H1 (cell line): Measurements from ENCODE around the gene CEACAM20. TPM values are rescaled to one million over a fixed set of nuclear protein-coding genes. Genes with fewer than 3 reads are reported as not detected.

ENCODE experiments used
- CTCF ChIA-PET: fragments of 300-600 bp; sonication (Branson Sonifier 250); formaldehyde crosslinking; loops from one replicate; lab custom pipeline; 2021; ENCODE audit not compliant: partially characterized antibody; lab: Charles Lee
- POLR2A ChIA-PET: fragments of 300-600 bp; sonication (Branson Sonifier 250); formaldehyde crosslinking; loops from one replicate; lab custom pipeline; 2021; ENCODE audit warnings: inconsistent platforms; ENCODE audit not compliant: partially characterized antibody; lab: Charles Lee
- DNase-seq, 2 experiments: peaks; one replicate each; pipeline versions ENCODE4 v3.0.0 to v3.0.0-alpha.2; 2010 to 2022; ENCODE audit warnings: low spot score in 2 of 2, low read depth in 1 of 2, mixed read lengths in 1 of 2
- FAIRE-seq: peaks from 2 replicates; lab custom pipeline; 2011; peaks lifted over from hg19 to GRCh38; lab: Jason Lieb, UNC
- H2AFZ ChIP-seq: 2 replicates; pipeline ENCODE4 v1.8.1; 2012; ENCODE audit warnings: low read length, inconsistent platforms
- H2AK5ac ChIP-seq: 2 replicates; pipeline ENCODE4 v1.6.1; 2013; ENCODE audit warnings: low read depth, low read length
- H2BK120ac ChIP-seq: replicated peaks from 2 replicates; pipeline ENCODE3; 2013; ENCODE audit warnings: low read depth, low read length, inconsistent platforms
- H2BK12ac ChIP-seq: 2 replicates; pipeline ENCODE4 v1.6.1; 2013; ENCODE audit warnings: low read depth, low read length
- H2BK15ac ChIP-seq: 2 replicates; pipeline ENCODE4 v1.6.1; 2013; ENCODE audit warnings: low read length
- H2BK20ac ChIP-seq: 2 replicates; pipeline ENCODE4 v1.6.1; 2013; ENCODE audit warnings: low read length
- H2BK5ac ChIP-seq: 2 replicates; pipeline ENCODE4 v1.6.1; 2013; ENCODE audit warnings: low read depth, low read length
- H3K14ac ChIP-seq: 2 replicates; pipeline ENCODE4 v1.6.1; 2013; ENCODE audit warnings: inconsistent platforms; ENCODE audit not compliant: insufficient read length
- H3K18ac ChIP-seq: 2 replicates; pipeline ENCODE4 v1.6.1; 2013; ENCODE audit warnings: low read length; ENCODE audit errors: extremely low read depth
- H3K23ac ChIP-seq: 2 replicates; pipeline ENCODE4 v1.6.1; 2013; ENCODE audit warnings: inconsistent platforms; ENCODE audit not compliant: insufficient read length
- H3K23me2 ChIP-seq: 2 replicates; pipeline ENCODE4 v1.6.1; 2013; ENCODE audit warnings: low read depth, low read length
- H3K27ac ChIP-seq: 2 replicates; pipeline ENCODE4 v1.6.1; 2011; ENCODE audit warnings: low read depth, low read length, inconsistent platforms
- H3K27me3 ChIP-seq, 4 experiments: replicated peaks in 1 of 4; 1 replicate in 1 of 4; 2 replicates in 3 of 4; pipeline versions ENCODE4 v1.6.1 to v1.8.1; 2011 to 2013; ENCODE audit warnings: low read length in 3 of 4, mild to moderate bottlenecking in 3 of 4, inconsistent platforms in 2 of 4, mixed read lengths in 2 of 4, moderate library complexity in 1 of 4; ENCODE audit not compliant: control insufficient read depth in 3 of 4, insufficient read depth in 3 of 4; ENCODE audit errors: extremely low read depth in 1 of 4
- H3K36me3 ChIP-seq, 4 experiments: 2 replicates each; pipeline versions ENCODE4 v1.6.1 to v1.8.1; 2011 to 2013; ENCODE audit warnings: mild to moderate bottlenecking in 4 of 4, low read length in 3 of 4, moderate library complexity in 2 of 4, control low read depth in 1 of 4, inconsistent platforms in 1 of 4; ENCODE audit not compliant: insufficient read depth in 4 of 4, control insufficient read depth in 2 of 4
- H3K4ac ChIP-seq: replicated peaks from 2 replicates; pipeline ENCODE3; 2013; ENCODE audit warnings: low read length, low read depth, mixed read lengths, inconsistent platforms; ENCODE audit not compliant: insufficient read length
- H3K4me1 ChIP-seq, 4 experiments: replicated peaks in 1 of 4; 1 replicate in 1 of 4; 2 replicates in 3 of 4; pipeline versions ENCODE4 v1.6.1 to v1.8.1; 2011 to 2013; ENCODE audit warnings: low read length in 3 of 4, inconsistent platforms in 2 of 4, mixed read lengths in 1 of 4; ENCODE audit not compliant: insufficient read depth in 4 of 4, control insufficient read depth in 3 of 4
- H3K4me2 ChIP-seq, 2 experiments: 2 replicates each; pipeline versions ENCODE4 v1.6.1 to v1.8.1; 2011 to 2013; ENCODE audit warnings: low read depth in 2 of 2, low read length in 2 of 2, control low read depth in 1 of 2, inconsistent platforms in 1 of 2, mild to moderate bottlenecking in 1 of 2; ENCODE audit not compliant: insufficient read depth in 1 of 2
- H3K4me3 ChIP-seq, 4 experiments: fragments of 200-600, 300-600 bp in 1 of 4; sonication (generic), shearing (Covaris generic), sonication (Bioruptor Twin) in 1 of 4; 2 replicates each; pipeline versions ENCODE4 v1.5.1 to v1.8.1; 2011 to 2016; ENCODE audit warnings: low read length in 4 of 4, low read depth in 3 of 4, control low read depth in 2 of 4, inconsistent platforms in 2 of 4, mild to moderate bottlenecking in 2 of 4, mixed read lengths in 1 of 4, moderate library complexity in 1 of 4; ENCODE audit not compliant: insufficient read depth in 2 of 4; ENCODE audit errors: extremely low read depth in 1 of 4
- H3K56ac ChIP-seq: replicated peaks from 2 replicates; pipeline ENCODE3; 2013; ENCODE audit warnings: low read depth, mild to moderate bottlenecking, mixed read lengths, low read length, inconsistent platforms; ENCODE audit not compliant: insufficient read length
- H3K79me1 ChIP-seq: 2 replicates; pipeline ENCODE4 v1.6.1; 2013; ENCODE audit warnings: low read depth, low read length, control low read depth
- H3K79me2 ChIP-seq, 2 experiments: 2 replicates each; pipeline versions ENCODE4 v1.6.1 to v1.8.1; 2012 to 2013; ENCODE audit warnings: low read length in 2 of 2, mild to moderate bottlenecking in 2 of 2, inconsistent platforms in 1 of 2; ENCODE audit not compliant: insufficient read depth in 2 of 2, control insufficient read depth in 1 of 2
- H3K9ac ChIP-seq, 4 experiments: replicated peaks in 1 of 4; 1 replicate in 1 of 4; 2 replicates in 3 of 4; pipeline versions ENCODE4 v1.6.1 to v1.8.1; 2011 to 2013; ENCODE audit warnings: low read depth in 3 of 4, low read length in 3 of 4, control low read depth in 2 of 4, mild to moderate bottlenecking in 2 of 4, moderate library complexity in 2 of 4, inconsistent platforms in 1 of 4; ENCODE audit errors: extremely low read depth in 1 of 4
- H3K9me3 ChIP-seq, 2 experiments: 2 replicates each; pipeline versions ENCODE4 v1.6.1 to v1.8.1; 2012 to 2013; ENCODE audit warnings: mild to moderate bottlenecking in 2 of 2, moderate library complexity in 2 of 2, control low read depth in 1 of 2, inconsistent platforms in 1 of 2, low read depth in 1 of 2, low read length in 1 of 2, mixed read lengths in 1 of 2; ENCODE audit not compliant: insufficient read depth in 2 of 2
- H4K20me1 ChIP-seq, 2 experiments: replicated peaks in 1 of 2; 2 replicates each; pipeline versions ENCODE3 to v1.8.1; 2011 to 2013; ENCODE audit warnings: inconsistent platforms in 2 of 2, low read length in 2 of 2, mild to moderate bottlenecking in 1 of 2; ENCODE audit not compliant: insufficient read depth in 2 of 2, control insufficient read depth in 1 of 2
- H4K5ac ChIP-seq: 2 replicates; pipeline ENCODE4 v1.6.1; 2013; ENCODE audit warnings: low read length, low read depth, mixed read lengths, inconsistent platforms; ENCODE audit not compliant: insufficient read length
- H4K8ac ChIP-seq: 2 replicates; pipeline ENCODE4 v1.8.0; 2013; ENCODE audit warnings: mild to moderate bottlenecking, moderate library complexity, low read length, inconsistent platforms; ENCODE audit not compliant: insufficient read depth; ENCODE audit errors: extremely low read depth
- H4K91ac ChIP-seq: replicated peaks from 2 replicates; pipeline ENCODE3; 2013; ENCODE audit warnings: low read length, mixed read lengths, inconsistent platforms; ENCODE audit not compliant: insufficient read length
- ATF3 ChIP-seq: IDR thresholded peaks from 2 replicates; pipeline ENCODE4 v1.6.1; 2011; ENCODE audit warnings: low read depth, mild to moderate bottlenecking, low read length; ENCODE audit not compliant: insufficient read depth
- FOSL1 ChIP-seq: IDR thresholded peaks from 2 replicates; pipeline ENCODE4 v1.6.1; 2011; ENCODE audit warnings: mild to moderate bottlenecking, low read depth, low read length, moderate library complexity; ENCODE audit not compliant: insufficient read depth
- GTF2F1 ChIP-seq: IDR thresholded peaks from 2 replicates; pipeline ENCODE4 v1.6.1; 2012; ENCODE audit warnings: low read depth, low read length, improper control_type of control experiment, borderline replicate concordance
- POU5F1 ChIP-seq: IDR thresholded peaks from 2 replicates; pipeline ENCODE4 v1.6.1; 2011; ENCODE audit warnings: low read depth, mild to moderate bottlenecking, low read length, moderate library complexity
- SRF ChIP-seq: IDR thresholded peaks from 2 replicates; pipeline ENCODE4 v1.6.1; 2011; ENCODE audit warnings: mild to moderate bottlenecking, low read depth, low read length, moderate library complexity
- SUZ12 ChIP-seq: fragments of 200-600 bp; sonication (generic); IDR thresholded peaks from 2 replicates; pipeline ENCODE4 v1.6.1; 2012; ENCODE audit warnings: mild to moderate bottlenecking, inconsistent platforms, low read length, moderate library complexity, mixed read lengths
- TAF7 ChIP-seq: optimal IDR thresholded peaks from 2 replicates; pipeline ENCODE3; 2011; ENCODE audit warnings: low read depth, mild to moderate bottlenecking, inconsistent platforms, low read length, moderate library complexity, borderline replicate concordance
- WGBS, 2 experiments: shearing (Covaris generic) in 1 of 2; methylation state at CpG; one replicate each; pipeline versions ENCODE4 v1.1.6 to v1.1.7; 2013 to 2015; ENCODE audit warnings: low lambda C conversion rate in 2 of 2, mixed read lengths in 2 of 2, inconsistent platforms in 1 of 2, low coverage in 1 of 2, missing lambda C conversion rate in 1 of 2; ENCODE audit not compliant: insufficient replicate concordance in 2 of 2, insufficient coverage in 1 of 2, insufficient read length in 1 of 2; ENCODE audit errors: extremely low coverage in 1 of 2, missing lambda C conversion rate in 1 of 2; 5-methylcytosine and 5-hydroxymethylcytosine counted together
- polyA plus RNA-seq, 7 experiments: library from polyadenylated mRNA; depleted of rRNA in 3 of 7; stranded (reverse) in 5 of 7; unstranded in 2 of 7; fragments of >200 nt in 5 of 7; fragments of 200-250 nt in 2 of 7; gene quantifications; 1 replicate in 5 of 7; 2 replicates in 1 of 7; 4 replicates in 1 of 7; pipeline versions ENCODE4 v1.2.1 to v1.2.3, GENCODE V29; 2011 to 2013; ENCODE audit warnings: missing spikeins in 2 of 7, mixed read lengths in 2 of 7
- total RNA-seq: library from RNA; stranded (reverse); fragmentation: NEBNext Ultra II Directional; extraction: Animal tissue kit (Norgen Biotek cat#: 25700); gene quantifications from 2 replicates; pipeline ENCODE4 v1.2.1, GENCODE V29; 2021

Gene CEACAM20
- total and polyA plus RNA-seq, 2 of the 8 experiments (the other 6 are each of a cell fraction or from before 2014, with no cell fraction given): not detected

GRCh38 chr19:44574186-44574950 is 44.9 kb upstream of the CEACAM20 start:
- Histone ChIP-seq H4K8ac (no peak overlapping the region), H4K91ac (no peak overlapping the region), H3K9me3 (no peaks in the 10 kb centered on the region), H3K4me1 (no peaks in the 10 kb centered on the region), H4K5ac (no peak overlapping the region), H3K4ac (no peak overlapping the region), H3K14ac (no peak overlapping the region), H2BK12ac (no peak overlapping the region), H2AFZ (no peak overlapping the region), H2BK15ac (0 out of 2 replicates have a peak overlapping the region, but pooled peaks have one; percentile 21), H2AK5ac (no peak overlapping the region), H2BK20ac (no peak overlapping the region), H3K56ac (no peak overlapping the region)
- no peak for FAIRE-seq
- POLR2A ChIA-PET: interaction anchor here (0.6 to 0.7 kb wide), 2 partner anchors 83 to 1627 kb away, joined by 3 read pairs; no protein-coding TSS in a partner anchor
- no peak for TF ChIP-seq FOSL1
- TF ChIP-seq SRF: no peak
- no peak for TF ChIP-seq TAF7
- no peak for TF ChIP-seq SUZ12
- TF ChIP-seq POU5F1: no peak
- no peak for TF ChIP-seq ATF3
- TF ChIP-seq GTF2F1: no peak
- TF ChIP-seq, all 59 proteins: peak for 0
- no peak overlapping the region for H3K27ac ChIP-seq
- H3K4me2 ChIP-seq: no peak overlapping the region
- H3K9ac ChIP-seq: no peak overlapping the region
- WGBS, 2 experiments: 88% methylated on average over 8 of the region's 8 CpGs; no CpG with 5 or more reads in 1 of the 2 experiments
- no peak overlapping the region for H3K23ac ChIP-seq
- no peaks in the 10 kb centered on the region for H3K79me2 ChIP-seq
- no peak overlapping the region for H2BK5ac ChIP-seq
- DNase-seq: no peak
- no peaks in the 10 kb centered on the region for H3K23me2 ChIP-seq
- CTCF ChIA-PET: interaction anchor here (0.6 to 2.5 kb wide), 10 partner anchors 9 to 820 kb away, joined by 3 to 18 read pairs (median 3); no protein-coding TSS in a partner anchor
- no peak overlapping the region for H3K4me3 ChIP-seq
- H2BK120ac ChIP-seq: no peak overlapping the region
- no peak overlapping the region for H3K18ac ChIP-seq
- H3K36me3 ChIP-seq: no peaks in the 10 kb centered on the region
- H3K79me1 ChIP-seq: no peaks in the 10 kb centered on the region
- no peaks in the 10 kb centered on the region for H4K20me1 ChIP-seq
- H3K27me3 ChIP-seq: no peaks in the 10 kb centered on the region
